Diencephalon (tissue), 1 donor: ENCODE data around the gene LSM11. TPM values are rescaled to one million over a fixed set of nuclear protein-coding genes. Genes with fewer than 3 reads are reported as not detected.

Experiments used
- small RNA-seq: library from RNA; depleted of rRNA; stranded (forward); fragments of <200 nt; gene quantifications from one replicate; pipeline ENCODE3, GENCODE V24; 2014
- total RNA-seq: library from RNA; depleted of rRNA; stranded (reverse); fragments of >200 nt; gene quantifications from one replicate; pipeline ENCODE4 v1.2.3, GENCODE V29; 2014

Gene LSM11
- total RNA-seq = 95.5 TPM

DNA sequence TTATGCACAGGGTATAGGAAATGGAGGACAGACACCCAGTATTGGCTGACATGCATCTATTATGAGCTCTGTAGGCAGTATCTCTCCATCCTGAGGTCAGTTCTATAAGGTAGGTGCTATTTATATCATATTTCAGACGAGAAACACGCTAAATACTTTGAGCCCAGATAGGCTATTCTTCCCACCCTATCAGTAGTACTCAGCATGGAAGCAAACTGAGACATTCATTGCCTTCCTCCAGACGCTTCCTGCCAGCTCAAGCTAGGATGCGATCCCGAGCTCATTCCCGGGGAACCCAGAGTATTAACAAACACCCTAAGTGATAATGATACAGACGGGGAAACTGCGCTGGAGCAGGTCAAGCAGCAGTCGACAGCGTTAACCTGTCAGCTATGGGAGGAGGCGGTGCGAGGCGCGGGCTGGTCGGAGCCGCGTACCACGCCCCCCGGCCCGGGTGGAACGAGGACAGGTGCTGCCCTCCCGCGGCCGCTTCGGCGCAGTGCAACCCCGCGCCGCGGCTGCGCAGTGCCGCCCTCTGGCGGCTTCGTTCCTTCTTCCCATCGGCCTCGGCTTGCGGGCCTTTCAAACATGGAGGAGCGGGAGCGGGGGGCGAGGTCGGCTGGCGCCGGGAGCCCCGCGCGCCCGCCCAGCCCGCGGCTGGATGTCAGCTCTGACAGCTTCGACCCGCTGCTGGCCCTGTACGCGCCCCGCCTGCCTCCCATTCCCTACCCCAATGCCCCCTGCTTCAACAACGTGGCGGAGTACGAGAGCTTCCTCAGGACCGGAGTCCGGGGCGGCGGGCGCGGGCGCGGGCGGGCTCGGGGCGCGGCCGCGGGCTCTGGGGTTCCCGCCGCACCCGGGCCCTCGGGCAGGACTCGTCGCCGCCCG, at the start of gene LSM11:
Gene LSM11 (plus strand): TSS at position 550 of the 888 bp plus-strand sequence. CDS start 39 bp downstream, at position 589.

DNA sequence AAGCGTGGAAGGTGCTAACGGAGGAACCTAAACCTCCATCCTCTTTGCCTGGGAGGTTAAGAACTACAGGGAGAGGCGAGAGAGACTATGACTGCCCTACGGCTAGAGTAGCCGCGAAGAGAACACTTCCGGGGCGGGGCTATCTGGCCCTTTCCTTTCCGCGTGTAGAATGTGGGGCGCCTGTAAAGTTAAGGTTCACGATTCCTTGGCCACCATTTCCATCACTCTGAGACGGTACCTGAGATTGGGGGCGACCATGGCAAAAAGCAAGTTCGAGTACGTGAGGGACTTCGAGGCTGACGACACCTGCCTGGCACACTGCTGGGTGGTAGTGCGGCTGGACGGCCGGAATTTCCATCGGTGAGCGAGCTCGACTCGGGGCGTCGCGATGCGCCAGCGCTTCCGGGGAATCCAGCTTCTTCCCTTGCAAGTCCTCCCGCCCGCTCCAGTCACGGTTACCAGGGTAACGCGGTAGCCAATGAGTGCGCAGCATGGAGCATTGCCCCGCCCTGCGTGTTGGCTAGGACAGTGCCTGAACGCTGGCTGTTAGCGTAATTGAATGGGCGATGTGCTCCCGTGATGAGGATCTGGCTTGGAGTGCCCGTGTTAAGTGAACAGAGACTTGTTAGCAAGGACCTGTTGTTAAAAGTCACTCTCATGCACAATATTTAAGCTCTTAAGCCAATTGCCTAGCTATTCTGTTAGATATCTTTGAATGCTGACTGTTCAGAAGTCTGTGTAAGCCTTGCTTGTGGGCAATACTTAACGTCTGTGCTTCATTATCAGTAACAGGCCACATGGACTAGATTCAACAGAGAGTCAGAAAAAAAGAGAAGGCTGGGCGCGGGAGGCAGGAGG, 12.0 kb upstream of the LSM11 start, which contains the start of gene THG1L:
Gene THG1L (plus strand): TSS at position 149 of the 858 bp plus-strand sequence. CDS start 21 bp downstream, at position 170.

Small RNA genes within 50 kb of the gene (small RNA-seq; reads per million reads assigned to genes)
- not detected for gene AC026407.1
- gene RNU6-260P = not detected

Other genes starting within 250 kb of the LSM11 start
- gene ADAM19, start 167.9 kb upstream of the LSM11 start, total RNA-seq = 16.8 TPM
- gene SOX30, start 91.3 kb upstream of the LSM11 start, total RNA-seq = not detected
- gene C5orf52, start 72.2 kb upstream of the LSM11 start, total RNA-seq = not detected
- 15.7 TPM for gene THG1L, start 12.3 kb upstream of the LSM11 start, total RNA-seq
- 66.9 TPM for gene CLINT1, start 115.4 kb downstream of the LSM11 start, total RNA-seq